Glutamatergic neuron (in vitro differentiated cells): ENCODE measurements around the gene KRT36. TPM values are rescaled to one million over a fixed set of nuclear protein-coding genes. Genes with fewer than 3 reads are reported as not detected.

Experiments
- DNase-seq: peaks from one replicate; pipeline ENCODE4 v3.0.0; 2022
- H3K27ac Mint-ChIP-seq: one replicate; pipeline ENCODE4 v1.8.0; 2020; ENCODE audit warnings: mild to moderate bottlenecking, mixed read lengths, inconsistent platforms; ENCODE audit not compliant: unreplicated experiment
- H3K27me3 Mint-ChIP-seq: one replicate; pipeline ENCODE4 v1.8.0; 2020; ENCODE audit warnings: mild to moderate bottlenecking, moderate library complexity, mixed read lengths, inconsistent platforms; ENCODE audit not compliant: unreplicated experiment
- H3K36me3 Mint-ChIP-seq: one replicate; pipeline ENCODE4 v1.8.0; 2020; ENCODE audit warnings: mild to moderate bottlenecking, mixed read lengths, inconsistent platforms; ENCODE audit not compliant: unreplicated experiment
- H3K4me1 Mint-ChIP-seq: one replicate; pipeline ENCODE4 v1.8.0; 2020; ENCODE audit warnings: mild to moderate bottlenecking, low read depth, mixed read lengths, inconsistent platforms; ENCODE audit not compliant: unreplicated experiment
- H3K4me3 Mint-ChIP-seq: one replicate; pipeline ENCODE4 v1.8.0; 2020; ENCODE audit warnings: mild to moderate bottlenecking, mixed read lengths, inconsistent platforms; ENCODE audit not compliant: unreplicated experiment
- H3K9me3 Mint-ChIP-seq: one replicate; pipeline ENCODE4 v1.8.0; 2020; ENCODE audit warnings: mild to moderate bottlenecking, moderate library complexity, mixed read lengths, inconsistent platforms; ENCODE audit not compliant: unreplicated experiment
- CTCF ChIP-seq: fragments of 200-600 bp; sonication (generic); IDR thresholded peaks from one replicate; pipeline ENCODE4 v1.5.0; 2021; ENCODE audit not compliant: partially characterized antibody, unreplicated experiment
- total RNA-seq: library from RNA; stranded (reverse); fragmentation: NEBNext Ultra II Directional; extraction: Animal tissue kit (Norgen Biotek cat#: 25700); gene quantifications from one replicate; pipeline ENCODE4 v1.2.1, GENCODE V29; 2021; ENCODE audit not compliant: unreplicated experiment

The KRT36 gene
- total RNA-seq, 1 donor from 2014 or later = not detected

- Mint-ChIP-seq H3K4me1 (peaks cover 6% of the 10 kb centered on the region), H3K36me3 (no peaks in the 10 kb centered on the region), H3K4me3 (no peak overlapping the region), H3K9me3 (peaks cover 6% of the 10 kb centered on the region), H3K27ac (no peak overlapping the region), H3K27me3 (peaks cover 5% of the 10 kb centered on the region)
- no peak for DNase-seq
- TF ChIP-seq CTCF = no peak
Observed at GRCh38 chr17:41536741-41537613, 47.3 kb upstream of the KRT36 start.

GRCh38 chr17:41535764-41536481 lies 46.2 kb upstream of the KRT36 start:
- Mint-ChIP-seq H3K4me1 (peaks cover 6% of the 10 kb centered on the region), H3K4me3 (peak overlapping the region; percentile 43), H3K36me3 (no peaks in the 10 kb centered on the region), H3K27me3 (peaks cover 5% of the 10 kb centered on the region), H3K9me3 (peaks cover 6% of the 10 kb centered on the region), H3K27ac (no peak overlapping the region)
- no peak for TF ChIP-seq CTCF
- no peak for DNase-seq

GRCh38 chr17:41534899-41535546 lies 45.3 kb upstream of the KRT36 start:
- TF ChIP-seq CTCF = no peak
- Mint-ChIP-seq H3K9me3 (peaks cover 6% of the 10 kb centered on the region), H3K36me3 (no peaks in the 10 kb centered on the region), H3K4me3 (no peak overlapping the region), H3K4me1 (peaks cover 6% of the 10 kb centered on the region), H3K27ac (no peak overlapping the region), H3K27me3 (peaks cover 5% of the 10 kb centered on the region)
- DNase-seq = no peak

- Mint-ChIP-seq H3K4me3 (no peak overlapping the region), H3K36me3 (no peaks in the 10 kb centered on the region), H3K27me3 (peaks cover 12% of the 10 kb centered on the region), H3K9me3 (peaks cover 8% of the 10 kb centered on the region), H3K27ac (no peak overlapping the region), H3K4me1 (peaks cover 6% of the 10 kb centered on the region)
- TF ChIP-seq CTCF = no peak
- DNase-seq = no peak
Observed at GRCh38 chr17:41533613-41534012, 43.9 kb upstream of the KRT36 start.
